ENCODE data around the gene F8.

Gene F8

DNA sequence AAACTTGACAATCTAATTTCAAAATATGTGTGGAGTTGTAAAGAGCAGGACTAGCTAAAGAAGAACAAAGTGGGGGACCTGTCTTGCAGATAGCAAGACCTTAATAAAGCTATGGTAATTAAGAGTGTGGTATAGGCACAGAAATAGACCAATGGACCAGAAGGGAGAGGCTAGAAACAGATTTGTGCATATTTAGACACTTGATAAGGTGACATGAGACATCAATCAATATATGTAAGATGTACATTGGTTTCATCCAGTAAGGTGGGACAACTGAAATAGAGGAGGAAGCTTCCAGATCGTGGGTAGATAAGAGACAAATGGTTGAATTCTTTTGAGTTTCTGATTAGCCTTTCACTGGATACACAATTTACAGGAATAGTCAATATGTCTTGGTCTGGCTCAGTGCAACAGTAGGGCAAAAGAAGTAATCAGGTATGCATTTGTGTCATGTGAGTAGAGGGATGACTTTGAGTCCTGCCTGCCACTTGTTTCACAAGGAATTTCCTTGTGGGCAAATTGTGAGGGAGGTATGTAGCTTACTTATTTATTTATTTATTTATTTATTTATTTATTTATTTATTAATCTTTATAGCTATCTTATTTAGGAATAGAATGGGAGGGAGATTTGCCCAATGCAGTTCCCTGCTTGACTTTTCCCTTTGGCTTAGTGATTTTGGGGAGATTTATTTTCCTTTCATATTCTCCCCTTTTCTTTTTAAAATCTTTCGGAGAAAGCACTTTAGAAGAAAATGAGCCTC is 210.0 kb downstream of the F8 start (continued):
- no peak for TF ChIP-seq ZNF112 (tag by site-specific recombination; IDR thresholded peaks at IDR 0.05)
- peak; percentile 70 for TF ChIP-seq ZNF623 (tag by site-specific recombination; IDR thresholded peaks at IDR 0.05)
- TF ChIP-seq ZNF654 (tag by site-specific recombination; IDR thresholded peaks at IDR 0.05; ENCODE audit: low read depth): peak; percentile 27
- 0 out of 2 replicates have a peak, but pooled peaks have one; percentile 36 for TF ChIP-seq ZNF19 (tag by site-specific recombination; IDR thresholded peaks at IDR 0.05; ENCODE audit: low read depth)
- TF ChIP-seq ZNF426 (tag by site-specific recombination; IDR thresholded peaks at IDR 0.05): peak; percentile 82
- TF ChIP-seq ZNF274 (IDR thresholded peaks at IDR 0.05; ENCODE audit: low read length): no peak
- no peak for TF ChIP-seq ZNF274 (tag by site-specific recombination; IDR thresholded peaks at IDR 0.05; ENCODE audit: borderline replicate concordance)
- peak; percentile 34; the same call in 1 of the 2 replicates for TF ChIP-seq RBAK (tag by site-specific recombination; IDR thresholded peaks at IDR 0.05)
- 0 out of 2 replicates have a peak, but pooled peaks have one; percentile 66 for TF ChIP-seq ZNF433 (tag by site-specific recombination; IDR thresholded peaks at IDR 0.05; ENCODE audit: low read depth)
- TF ChIP-seq ZNF140 (tag by site-specific recombination; IDR thresholded peaks at IDR 0.05): peak; percentile 60; the same call in 1 of the 2 replicates

DNA sequence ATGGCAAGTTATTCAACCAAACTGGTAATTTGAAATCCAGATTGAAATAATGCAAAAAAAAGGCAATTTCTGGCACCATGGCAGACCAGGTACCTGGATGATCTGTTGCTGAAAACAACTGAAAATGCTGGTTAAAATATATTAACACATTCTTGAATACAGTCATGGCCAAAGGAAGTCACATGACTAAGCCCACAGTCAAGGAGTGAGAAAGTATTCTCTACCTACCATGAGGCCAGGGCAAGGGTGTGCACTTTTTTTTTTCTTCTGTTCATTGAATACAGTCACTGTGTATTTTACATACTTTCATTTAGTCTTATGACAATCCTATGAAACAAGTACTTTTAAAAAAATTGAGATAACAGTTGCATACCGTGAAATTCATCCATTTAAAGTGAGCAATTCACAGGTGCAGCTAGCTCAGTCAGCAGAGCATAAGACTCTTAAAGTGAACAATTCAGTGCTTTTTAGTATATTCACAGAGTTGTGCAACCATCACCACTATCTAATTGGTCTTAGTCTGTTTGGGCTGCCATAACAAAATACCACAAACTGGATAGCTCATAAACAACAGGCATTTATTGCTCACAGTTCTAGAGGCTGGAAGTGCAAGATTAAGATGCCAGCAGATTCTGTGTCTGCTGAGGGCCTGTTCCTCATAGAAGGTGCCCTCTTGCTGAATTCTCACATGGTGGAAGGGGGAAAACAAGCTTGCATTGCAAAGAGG is 212.4 kb downstream of the F8 start:
- H3K4me1 ChIP-seq (ENCODE audit: control insufficient read depth, insufficient read depth, low read length): peaks cover 4% of the 10 kb centered on the region; the same call in 1 of the 2 replicates
- no peaks in the 10 kb centered on the region; the same call in 1 of the 2 replicates for H3K9me3 ChIP-seq (ENCODE audit: control insufficient read depth, insufficient read depth, low read depth, low read length)
- H3K4me3 ChIP-seq (ENCODE audit: low read depth, low read length): no peak overlapping the region
- POLR2A ChIA-PET: no interaction called here
- H3K36me3 ChIP-seq (ENCODE audit: control insufficient read depth in 2 of 2, insufficient read depth in 1 of 2, low read length in 2 of 2): no peaks in the 10 kb centered on the region
- TF ChIP-seq KLF10 (tag by site-specific recombination; IDR thresholded peaks at IDR 0.05): no peak
- peak; percentile 78; the same call in 1 of the 2 replicates for TF ChIP-seq ZNF266 (tag by site-specific recombination; IDR thresholded peaks at IDR 0.05; ENCODE audit: low read depth)
- H3K27ac ChIP-seq (ENCODE audit: extremely low read depth, low read depth, low read length): no peak overlapping the region
- CTCF ChIA-PET: no interaction called here

DNA sequence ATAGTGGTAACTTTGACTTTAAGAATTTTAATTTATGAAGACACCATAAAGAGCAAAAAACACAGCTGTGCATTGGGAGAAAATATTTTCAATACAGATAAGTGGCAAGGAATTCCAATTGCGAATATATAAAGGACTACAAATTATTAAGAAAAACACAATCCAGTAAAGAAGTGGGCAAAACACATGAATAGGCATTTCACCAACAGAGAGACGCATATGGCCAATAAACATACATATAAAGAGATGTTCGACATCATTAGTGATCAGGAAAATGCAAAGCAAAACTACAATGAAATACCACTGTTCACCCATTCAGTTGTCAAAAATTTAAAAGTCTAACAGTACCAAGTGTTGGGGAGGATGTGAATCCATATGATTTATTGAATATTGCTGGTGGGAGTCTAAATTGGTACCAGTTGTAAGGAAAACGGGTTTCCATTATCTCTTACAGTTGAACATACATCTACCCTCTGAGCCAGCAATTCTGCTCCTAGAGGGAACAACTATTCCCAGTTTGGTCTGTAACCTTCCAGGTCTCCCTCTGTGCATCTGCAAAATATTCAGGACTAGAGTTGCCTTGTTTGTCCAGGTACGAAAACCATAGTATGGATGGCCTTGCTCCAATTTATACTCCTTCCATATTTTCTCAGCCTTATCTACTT is 215.6 kb downstream of the F8 start:
- POLR2A ChIA-PET: no interaction called here
- no peaks in the 10 kb centered on the region for H3K9me3 ChIP-seq (ENCODE audit: control insufficient read depth, insufficient read depth, low read depth, low read length)

More for the DNA sequence above, 215.6 kb downstream of the F8 start:
- H3K4me3 ChIP-seq (ENCODE audit: low read depth, low read length): no peak overlapping the region
- H3K36me3 ChIP-seq (ENCODE audit: control insufficient read depth in 2 of 2, insufficient read depth in 1 of 2, low read length in 2 of 2): no peaks in the 10 kb centered on the region
- no peak overlapping the region for H3K27ac ChIP-seq (ENCODE audit: extremely low read depth, low read depth, low read length)
- H3K4me1 ChIP-seq (ENCODE audit: control insufficient read depth, insufficient read depth, low read length): peaks cover 4% of the 10 kb centered on the region
- no peak for TF ChIP-seq TCF7L2 (IDR thresholded peaks at IDR 0.05; ENCODE audit: borderline replicate concordance, low read depth, low read length)
- no peak for TF ChIP-seq ZNF776 (tag by site-specific recombination; IDR thresholded peaks at IDR 0.05; ENCODE audit: borderline replicate concordance)
- no peak for TF ChIP-seq ZNF600 (tag by site-specific recombination; IDR thresholded peaks at IDR 0.05)
- TF ChIP-seq, protein P1, sequence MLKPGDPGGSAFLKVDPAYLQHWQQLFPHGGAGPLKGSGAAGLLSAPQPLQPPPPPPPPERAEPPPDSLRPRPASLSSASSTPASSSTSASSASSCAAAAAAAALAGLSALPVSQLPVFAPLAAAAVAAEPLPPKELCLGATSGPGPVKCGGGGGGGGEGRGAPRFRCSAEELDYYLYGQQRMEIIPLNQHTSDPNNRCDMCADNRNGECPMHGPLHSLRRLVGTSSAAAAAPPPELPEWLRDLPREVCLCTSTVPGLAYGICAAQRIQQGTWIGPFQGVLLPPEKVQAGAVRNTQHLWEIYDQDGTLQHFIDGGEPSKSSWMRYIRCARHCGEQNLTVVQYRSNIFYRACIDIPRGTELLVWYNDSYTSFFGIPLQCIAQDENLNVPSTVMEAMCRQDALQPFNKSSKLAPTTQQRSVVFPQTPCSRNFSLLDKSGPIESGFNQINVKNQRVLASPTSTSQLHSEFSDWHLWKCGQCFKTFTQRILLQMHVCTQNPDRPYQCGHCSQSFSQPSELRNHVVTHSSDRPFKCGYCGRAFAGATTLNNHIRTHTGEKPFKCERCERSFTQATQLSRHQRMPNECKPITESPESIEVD (tag by site-specific recombination; IDR thresholded peaks at IDR 0.05): no peak
- TF ChIP-seq ZNF140 (tag by site-specific recombination; IDR thresholded peaks at IDR 0.05): peak; percentile 93
- no peak for TF ChIP-seq ZSCAN30 (tag by site-specific recombination; IDR thresholded peaks at IDR 0.05)
- no peak for TF ChIP-seq ZNF350 (tag by site-specific recombination; IDR thresholded peaks at IDR 0.05)
- TF ChIP-seq ZNF670 (tag by site-specific recombination; IDR thresholded peaks at IDR 0.05; ENCODE audit: low read depth): no peak
- TF ChIP-seq SETDB1 (IDR thresholded peaks at IDR 0.05; ENCODE audit: insufficient read length, low read length): peak; percentile 21
- no peak for TF ChIP-seq ZNF169 (tag by site-specific recombination; IDR thresholded peaks at IDR 0.05)
- no peak for TF ChIP-seq ZNF777 (tag by site-specific recombination; IDR thresholded peaks at IDR 0.05; ENCODE audit: borderline replicate concordance)
- no peak for TF ChIP-seq SP3 (tag by site-specific recombination; IDR thresholded peaks at IDR 0.05)
- CTCF ChIA-PET: no interaction called here

Measured in HEK293 (cell line).